GM21576 (cell line): ENCODE results near the gene EFNB2.

Experiments
- ATAC-seq: cut with Tn5 transposase; IDR thresholded peaks from one replicate; pipeline ENCODE4 v1.9.1; 2021; ENCODE audit warnings: mild to moderate bottlenecking, moderate library complexity; ENCODE audit not compliant: unreplicated experiment

Gene EFNB2

DNA sequence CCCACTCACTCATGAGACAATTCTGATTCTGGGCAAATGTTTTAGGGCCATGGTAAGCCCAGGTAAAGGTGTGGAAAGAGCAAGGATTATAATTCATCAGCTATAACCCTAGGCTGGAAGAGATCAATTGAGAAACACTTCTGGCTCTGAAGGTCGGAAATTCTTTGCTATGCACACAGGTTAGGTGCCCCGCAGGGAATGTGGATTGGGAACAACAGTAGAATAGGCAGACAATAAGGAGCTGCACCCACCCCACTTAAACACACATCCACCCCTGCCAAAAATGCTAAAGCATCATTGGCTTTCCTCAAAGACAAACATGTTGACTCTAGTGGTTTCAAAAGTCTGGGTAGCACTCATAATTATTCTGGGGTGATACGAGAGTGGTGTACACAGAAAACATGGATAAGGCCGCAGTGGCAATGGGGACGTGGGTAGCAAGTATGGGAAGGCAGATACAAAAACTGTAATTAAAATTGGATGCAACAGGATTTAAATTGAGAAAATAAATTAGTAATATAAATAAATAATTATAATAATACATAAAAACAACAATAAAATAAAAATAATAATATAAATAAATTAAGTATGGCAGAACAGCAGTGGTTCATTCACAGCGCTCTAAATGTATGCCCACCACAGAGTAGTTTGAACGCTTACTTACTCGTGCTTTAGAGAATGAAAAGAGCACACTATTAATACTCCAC is 8.6 kb downstream of the EFNB2 start:
- no peak for ATAC-seq

GRCh38 chr13:106525865-106526264 is 9.6 kb downstream of the EFNB2 start:
- ATAC-seq = no peak

DNA sequence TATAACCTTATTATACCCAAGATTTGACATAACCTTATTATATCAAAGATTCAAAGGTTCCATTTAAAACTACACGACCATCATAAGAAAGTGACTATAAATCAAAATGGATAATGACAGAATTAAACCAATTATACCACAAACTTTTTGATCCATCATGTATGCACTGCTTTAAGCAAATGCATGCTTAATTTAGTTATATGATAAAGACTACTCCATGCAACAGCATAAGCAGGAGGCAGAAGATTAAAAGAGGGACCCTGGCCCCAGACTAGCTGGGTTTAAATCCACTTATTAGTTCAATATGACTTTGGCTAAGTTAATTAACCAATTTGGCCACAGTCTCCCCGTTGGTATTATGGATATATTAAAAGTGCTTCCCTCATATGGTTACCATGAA is 11.4 kb downstream of the EFNB2 start:
- no peak for ATAC-seq

GRCh38 chr13:106523576-106523975 is 11.9 kb downstream of the EFNB2 start:
- no peak for ATAC-seq

DNA sequence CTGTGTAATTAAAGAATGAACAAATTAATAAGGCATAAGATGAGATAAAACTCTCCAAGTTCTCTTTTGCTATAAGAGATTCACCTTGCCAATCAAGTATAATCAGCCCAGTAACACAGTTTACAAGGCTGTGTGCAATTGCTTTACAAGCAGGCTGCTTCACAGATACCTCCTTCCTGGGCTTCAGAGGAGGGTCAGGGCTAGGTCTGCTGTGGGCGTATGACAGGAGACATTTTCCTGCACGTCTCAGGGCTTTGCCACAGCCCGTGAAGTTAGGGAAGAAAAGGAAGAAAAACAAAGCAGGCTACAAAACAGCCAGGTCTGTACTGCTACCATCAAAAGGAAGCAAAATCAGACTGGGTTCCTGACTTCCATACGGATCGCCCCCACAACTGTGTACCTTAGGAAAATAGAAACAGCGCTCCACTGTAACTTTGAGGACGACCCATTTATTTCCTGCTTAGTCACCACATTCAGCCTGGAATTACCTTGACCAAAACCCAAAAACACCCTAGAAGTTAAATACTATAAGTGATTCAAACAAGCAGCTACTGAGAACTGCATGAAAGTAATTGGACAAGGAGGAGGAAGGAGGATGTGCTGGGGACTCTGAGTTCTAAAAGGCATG is 12.4 kb downstream of the EFNB2 start:
- ATAC-seq = no peak

- ATAC-seq = no peak
Measured at GRCh38 chr13:106522112-106522705, 13.3 kb downstream of the EFNB2 start.

DNA sequence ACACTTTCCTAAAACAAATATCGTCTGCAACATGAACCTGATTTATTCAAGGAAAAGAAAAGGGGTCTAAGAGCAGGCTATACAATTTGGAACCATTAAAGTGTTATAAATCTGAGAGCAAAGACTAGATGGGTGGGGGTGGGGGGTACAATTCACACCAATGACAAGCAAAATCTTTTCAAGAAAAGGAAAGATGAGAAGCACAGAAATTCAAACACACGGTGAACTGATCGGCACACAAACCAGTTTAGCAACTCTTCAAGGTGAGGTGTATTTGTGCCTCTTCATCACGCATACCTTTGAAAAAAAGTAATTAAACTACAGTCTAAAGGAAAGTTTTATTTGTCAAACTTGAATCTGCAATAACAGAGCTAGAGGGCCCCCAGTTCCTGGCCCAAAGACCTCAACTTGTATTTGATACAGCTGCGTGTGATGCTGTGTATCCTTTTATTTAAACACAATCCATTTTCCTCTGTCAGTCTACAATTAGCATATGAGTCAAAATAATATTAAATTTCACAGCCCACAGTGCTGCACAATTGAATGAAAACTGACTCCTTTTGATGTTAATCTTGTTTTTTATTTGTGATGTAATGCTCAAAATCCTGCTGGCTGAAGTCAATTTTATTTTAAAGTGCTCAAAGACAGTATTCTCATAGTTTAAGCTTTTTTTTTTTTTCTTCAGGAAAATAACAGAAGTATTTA is 14.2 kb downstream of the EFNB2 start:
- ATAC-seq = no peak

GRCh38 chr13:106520251-106521054 is 15.0 kb downstream of the EFNB2 start:
- no peak for ATAC-seq

DNA sequence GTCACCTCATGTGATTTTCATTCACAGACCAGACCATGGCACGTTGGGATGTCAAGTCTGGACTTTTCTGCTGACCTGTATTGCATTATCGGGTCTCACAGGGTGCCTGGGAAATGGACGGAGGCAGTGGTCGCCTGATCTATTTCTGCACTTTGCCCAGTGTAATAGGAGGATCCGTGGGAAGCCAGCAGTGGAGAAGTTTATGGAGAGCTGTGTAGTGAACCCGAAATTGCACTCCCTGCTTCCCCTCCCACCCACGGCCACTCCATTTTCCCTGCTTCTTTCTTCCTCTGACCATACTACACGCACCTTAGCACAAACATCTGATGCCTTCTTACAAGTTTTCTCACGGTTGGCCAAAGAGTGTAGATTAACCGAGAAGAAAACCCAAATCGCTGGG is 16.9 kb downstream of the EFNB2 start:
- ATAC-seq = no peak

DNA sequence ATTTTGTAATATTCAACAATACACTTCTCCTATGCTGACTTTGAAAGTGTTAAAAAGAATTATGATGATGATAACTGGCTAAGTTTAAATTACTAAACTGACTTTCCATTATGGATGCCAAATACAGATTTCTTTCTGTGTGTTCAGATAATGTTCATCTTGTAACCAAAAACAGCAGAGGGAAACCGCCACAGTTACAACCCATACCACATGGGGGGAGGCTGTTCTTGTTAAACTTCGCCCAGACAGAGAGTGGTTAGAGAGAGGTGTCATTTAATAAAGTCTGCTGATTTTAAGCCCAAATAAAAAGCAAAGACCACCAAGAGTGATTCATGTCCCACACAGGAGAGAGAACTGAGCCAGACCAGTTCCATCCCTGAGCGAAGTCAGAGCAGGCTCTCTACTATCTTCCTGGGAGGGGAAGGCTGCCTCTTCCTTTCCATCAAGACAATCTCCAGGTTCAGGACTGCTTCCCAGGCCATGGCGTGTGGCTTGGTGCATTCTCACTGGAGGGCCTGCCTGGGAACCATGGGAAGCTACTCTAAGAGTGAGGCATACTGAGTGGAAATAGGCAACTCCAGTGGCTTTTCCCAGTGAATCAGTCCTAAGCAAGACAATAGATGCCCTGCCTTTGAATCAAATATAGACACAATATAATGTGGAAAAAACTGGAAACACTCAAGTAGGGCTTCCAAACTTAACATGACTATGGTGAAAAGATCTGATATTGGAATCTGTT is 18.2 kb downstream of the EFNB2 start:
- ATAC-seq = no peak

- no peak for ATAC-seq
Measured at GRCh38 chr13:106515635-106516254, 19.7 kb downstream of the EFNB2 start.

DNA sequence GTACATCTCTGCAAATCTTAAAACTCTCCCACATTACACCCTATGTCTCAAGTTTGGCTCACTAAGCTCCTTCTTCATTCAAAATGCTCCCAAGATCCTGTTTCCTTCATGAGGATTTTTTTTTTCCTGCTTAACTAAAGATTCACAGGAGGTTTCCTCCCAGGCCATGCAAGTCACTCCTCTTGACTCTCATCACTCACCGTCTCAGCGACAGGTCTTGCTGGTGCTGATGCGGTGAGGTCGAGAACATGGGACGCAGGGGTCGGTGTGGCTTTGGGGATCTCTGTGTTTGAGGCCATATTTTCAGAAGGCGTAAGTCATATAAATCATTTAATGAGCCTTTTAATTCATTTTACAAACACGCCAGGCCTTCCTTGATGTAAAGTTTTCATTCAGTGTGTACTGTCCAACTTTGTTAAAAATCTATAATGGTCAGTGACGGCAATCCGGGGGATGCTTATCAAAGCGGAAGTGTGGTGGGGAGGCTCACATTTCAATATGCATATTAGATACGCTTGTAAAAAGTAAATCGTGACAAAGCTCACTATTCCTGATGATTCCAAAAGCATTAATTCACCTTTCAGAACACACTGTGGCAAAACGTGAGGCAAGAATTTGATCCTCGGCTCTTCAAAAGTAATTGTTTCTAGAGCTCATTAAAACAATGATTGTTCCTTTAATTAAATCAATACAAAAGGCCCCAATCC is 20.4 kb downstream of the EFNB2 start:
- ATAC-seq = no peak

GRCh38 chr13:106513025-106513983 is 22.2 kb downstream of the EFNB2 start:
- no peak for ATAC-seq

DNA sequence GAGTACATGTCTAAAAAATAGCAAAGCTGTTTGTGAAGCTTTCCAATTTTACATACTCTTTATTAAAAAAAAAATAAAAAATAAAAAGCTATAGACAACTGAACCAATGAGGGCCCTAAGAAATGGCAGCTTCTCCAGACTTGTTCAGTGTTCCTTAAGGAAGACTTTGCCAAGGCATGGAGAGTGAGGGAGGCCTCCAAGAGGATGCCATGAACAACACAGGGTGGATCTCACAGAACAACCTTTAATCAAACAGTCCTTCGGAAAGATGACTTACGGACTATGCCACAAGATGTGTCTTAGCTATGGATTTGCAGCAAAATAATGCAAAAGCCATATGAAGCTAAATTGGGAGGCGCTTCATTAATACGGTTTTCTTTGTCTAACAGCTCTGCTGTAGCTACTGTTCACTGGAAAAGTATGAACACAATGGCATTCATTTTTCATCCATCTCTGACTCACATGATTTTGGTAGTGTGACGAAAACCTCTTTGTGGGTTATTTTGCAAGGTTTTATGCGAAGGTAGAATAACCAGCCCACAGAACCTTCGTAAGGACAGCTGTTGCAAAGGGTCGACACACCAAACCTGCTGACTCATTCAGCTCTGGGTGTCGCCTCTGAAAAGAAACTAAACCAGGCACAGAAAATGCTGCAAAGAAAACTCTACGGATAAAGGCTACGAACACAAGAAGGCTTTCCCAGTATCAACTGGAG is 27.7 kb downstream of the EFNB2 start:
- ATAC-seq = peak; percentile 62

GRCh38 chr13:106506286-106506685 is 29.2 kb downstream of the EFNB2 start:
- no peak for ATAC-seq

- no peak for ATAC-seq
Measured at GRCh38 chr13:106505732-106506131, 29.7 kb downstream of the EFNB2 start.

- no peak for ATAC-seq
Measured at GRCh38 chr13:106505295-106505694, 30.2 kb downstream of the EFNB2 start.
